ACHN (cell line): ENCODE results near the gene NAV3.

Experiments
- DNase-seq: peaks from one replicate; pipeline ENCODE4 v3.0.0-alpha.2; 2015
- in situ Hi-C: cut with HindIII; loops from 2 replicates; pipeline ENCODE4 v1.10.0; 2017; ENCODE audit warnings: low sequenced_read_pairs, low pct_ligation_motif_present, low pct_unique_long_range_greater_than_20kb

The NAV3 gene

DNA sequence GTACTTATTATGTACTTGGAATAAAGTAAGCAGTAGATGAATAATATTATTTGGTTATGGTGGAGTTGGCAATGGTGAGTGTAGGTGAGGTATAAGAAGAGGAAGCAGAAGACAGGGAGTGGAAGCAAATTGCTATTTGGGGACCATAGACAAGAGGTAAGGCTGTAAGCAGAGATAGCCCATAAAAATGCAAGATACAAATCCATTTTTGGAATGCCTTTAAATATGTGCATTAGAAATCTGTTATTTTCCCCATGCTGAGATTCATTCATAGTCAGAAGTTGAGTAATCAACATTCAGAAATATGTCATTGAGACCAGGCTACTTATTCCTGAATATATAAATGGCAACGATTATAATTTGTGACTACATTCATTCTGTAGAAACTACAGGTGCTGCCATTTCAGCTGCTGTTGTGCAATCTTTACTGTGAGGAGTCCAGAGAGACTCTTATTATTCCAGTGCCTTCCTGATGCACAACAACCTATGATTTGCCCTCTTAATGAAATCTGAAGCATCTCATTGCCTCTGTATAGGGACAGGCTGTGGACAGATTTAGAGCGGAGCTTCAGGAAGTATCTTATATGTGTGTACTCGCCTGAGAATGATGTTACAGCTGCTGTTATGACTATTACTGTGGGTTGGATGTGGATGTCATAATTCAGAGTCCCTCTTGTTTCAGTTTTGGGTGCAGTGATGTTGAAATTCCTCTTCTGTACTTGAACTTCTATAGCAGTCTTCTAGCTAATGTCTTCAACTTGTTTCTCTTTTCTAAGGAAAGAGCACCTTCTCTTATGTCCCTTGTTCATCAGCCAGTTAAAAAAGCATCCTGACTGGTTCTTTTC, 173.8 kb downstream of the NAV3 start:
- in situ Hi-C loops, result no loop called here
- DNase-seq, result no peak

DNA sequence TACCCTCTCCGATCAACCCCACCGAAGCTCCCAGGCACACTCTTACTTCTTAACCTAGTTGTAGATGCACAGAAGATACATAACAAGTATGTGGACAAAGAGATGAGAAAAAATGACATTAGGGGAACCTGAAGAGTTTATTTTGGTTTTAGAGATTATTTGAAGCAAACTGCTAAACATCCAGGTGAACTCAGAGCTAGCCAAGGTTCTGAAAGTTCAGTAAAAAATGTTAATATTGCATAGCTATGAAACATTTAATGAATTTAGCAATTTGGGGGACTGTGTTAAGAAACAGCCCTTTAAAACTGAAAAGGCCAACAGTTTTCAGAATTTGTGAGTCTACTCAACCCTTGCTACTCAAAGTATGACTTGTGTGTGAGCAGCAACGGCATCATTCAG, 174.4 kb downstream of the NAV3 start:
- in situ Hi-C loops, result no loop called here
- DNase-seq, result no peak

DNA sequence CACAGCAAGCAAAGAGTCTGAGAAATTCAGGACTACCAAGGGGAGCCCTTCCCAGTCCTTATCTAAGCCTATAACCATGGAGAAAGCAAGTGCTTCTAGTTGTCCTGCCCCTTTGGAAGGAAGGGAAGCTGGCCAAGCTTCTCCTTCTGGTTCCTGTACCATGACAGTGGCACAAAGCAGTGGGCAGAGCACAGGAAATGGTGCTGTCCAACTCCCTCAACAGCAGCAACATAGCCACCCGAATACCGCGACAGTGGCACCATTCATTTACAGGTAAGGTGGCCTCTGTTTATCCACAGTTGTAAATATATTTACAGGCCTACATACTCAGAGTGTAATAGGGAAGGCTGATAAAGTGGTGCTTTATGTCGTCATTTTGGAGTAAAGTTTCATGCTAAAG, 176.5 kb downstream of the NAV3 start:
- no peak for DNase-seq
- in situ Hi-C loops, result no loop called here

DNA sequence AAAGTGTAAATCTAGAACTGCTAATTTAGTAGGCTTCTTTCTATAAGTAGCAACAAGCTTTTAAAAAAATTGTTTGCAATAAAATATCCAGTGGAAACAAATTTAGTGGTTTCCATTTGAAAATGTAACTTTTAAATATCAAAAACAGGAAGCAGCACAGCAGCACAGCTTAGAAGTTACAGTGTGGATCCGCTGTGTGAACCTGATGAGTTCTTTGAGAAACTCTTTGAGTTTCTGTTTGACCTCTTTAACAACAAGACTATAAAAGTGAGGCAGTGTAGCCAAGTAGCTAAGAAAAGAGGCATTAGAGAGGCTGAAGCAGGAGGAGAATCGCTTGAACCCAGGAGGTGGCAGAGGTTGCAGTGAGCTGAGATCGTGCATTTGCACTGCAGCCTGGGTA, 178.3 kb downstream of the NAV3 start:
- in situ Hi-C loops, result no loop called here
- no peak for DNase-seq

DNA sequence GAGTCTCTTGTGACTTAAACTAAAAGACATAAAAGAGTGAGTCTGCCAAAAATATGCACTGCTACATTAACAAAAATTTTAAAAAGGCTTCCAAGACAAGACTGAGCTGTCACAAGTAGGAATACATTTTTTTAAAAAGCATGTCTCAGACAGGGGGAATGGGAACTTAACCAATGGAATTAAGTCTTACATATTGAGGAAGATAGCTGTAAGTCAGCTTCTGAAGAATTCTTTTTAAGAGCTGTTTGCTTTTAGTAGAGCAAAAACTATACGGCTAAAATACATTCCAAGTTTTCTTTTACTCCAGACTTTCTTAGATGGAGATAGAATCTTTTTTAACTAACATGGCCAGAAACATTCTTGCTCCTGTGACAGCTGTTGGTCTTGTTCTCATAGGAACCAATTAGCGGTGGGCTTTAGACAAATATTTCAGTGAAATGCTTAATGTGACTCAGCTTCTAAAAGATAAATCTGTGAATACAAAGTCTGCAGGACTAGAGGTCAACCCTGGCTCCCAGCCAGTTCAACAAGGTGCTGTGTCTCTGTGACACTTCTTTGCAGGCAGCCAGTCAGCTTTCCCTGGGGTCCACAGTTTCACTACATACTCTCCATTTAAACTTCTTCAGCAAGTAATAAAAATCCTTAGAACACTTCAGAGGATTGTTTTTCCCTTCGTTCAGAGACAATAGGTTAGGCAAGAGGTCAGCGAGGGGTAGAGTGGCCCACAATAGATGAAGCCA, 187.6 kb downstream of the NAV3 start:
- no peak for DNase-seq
- in situ Hi-C loops, result no loop called here

DNA sequence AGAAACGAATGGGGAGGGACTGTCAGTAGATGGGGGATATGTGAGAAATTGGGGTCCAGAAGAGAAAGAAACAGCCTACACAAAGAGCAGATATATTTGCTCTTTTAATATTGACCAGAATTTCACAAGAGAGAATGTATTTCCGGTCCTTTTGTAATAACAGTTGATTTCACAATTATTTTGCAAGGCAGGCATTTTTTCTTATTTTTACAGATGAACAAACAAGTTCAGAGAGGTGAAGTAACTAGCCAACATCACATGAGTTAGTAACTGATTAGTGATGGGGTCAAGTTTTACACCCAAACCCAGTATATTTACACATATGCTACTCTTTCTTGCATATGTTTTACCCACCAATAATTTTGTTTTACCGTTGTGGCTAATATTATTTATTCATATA, 188.2 kb downstream of the NAV3 start:
- DNase-seq, result no peak
- in situ Hi-C loops, result no loop called here

DNA sequence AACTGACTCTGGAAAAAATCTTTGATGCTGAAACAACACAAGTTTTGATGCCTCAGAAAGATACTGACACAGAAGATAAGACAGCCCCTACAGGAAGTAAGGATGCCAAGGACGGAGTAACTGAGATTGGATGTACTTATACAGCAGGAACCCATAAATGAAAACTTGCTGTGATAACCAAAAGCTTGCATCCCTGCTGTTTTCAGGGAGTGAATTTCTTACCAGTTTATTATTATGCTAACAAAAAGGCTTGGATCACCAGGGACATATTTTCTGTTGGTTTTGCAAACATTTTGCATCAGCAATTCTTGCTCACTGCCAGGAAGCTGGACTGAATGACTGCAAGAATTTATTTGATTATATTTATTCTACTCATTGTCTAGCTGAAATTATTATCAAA, 197.7 kb downstream of the NAV3 start:
- DNase-seq, result no peak
- in situ Hi-C loops, result no loop called here

DNA sequence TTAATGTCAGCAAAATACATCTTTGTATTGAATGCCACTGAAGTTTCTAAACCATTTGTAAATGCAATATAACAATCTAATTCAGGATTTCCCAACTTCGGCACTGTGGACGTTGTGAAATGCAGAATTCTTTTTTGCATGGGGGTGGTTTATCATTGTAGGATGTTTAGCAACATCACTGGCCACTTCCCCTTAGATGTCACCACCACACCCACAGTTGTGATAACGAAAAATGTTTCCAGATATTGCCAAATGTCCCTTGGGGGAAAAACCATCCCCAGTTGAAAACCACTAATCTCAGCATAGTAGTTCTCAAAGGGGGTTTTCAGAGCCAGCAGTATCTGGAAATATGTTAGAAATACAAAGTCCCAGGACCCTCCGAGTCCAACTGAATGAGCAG, 203.3 kb downstream of the NAV3 start:
- in situ Hi-C loops, result no loop called here
- no peak for DNase-seq

DNA sequence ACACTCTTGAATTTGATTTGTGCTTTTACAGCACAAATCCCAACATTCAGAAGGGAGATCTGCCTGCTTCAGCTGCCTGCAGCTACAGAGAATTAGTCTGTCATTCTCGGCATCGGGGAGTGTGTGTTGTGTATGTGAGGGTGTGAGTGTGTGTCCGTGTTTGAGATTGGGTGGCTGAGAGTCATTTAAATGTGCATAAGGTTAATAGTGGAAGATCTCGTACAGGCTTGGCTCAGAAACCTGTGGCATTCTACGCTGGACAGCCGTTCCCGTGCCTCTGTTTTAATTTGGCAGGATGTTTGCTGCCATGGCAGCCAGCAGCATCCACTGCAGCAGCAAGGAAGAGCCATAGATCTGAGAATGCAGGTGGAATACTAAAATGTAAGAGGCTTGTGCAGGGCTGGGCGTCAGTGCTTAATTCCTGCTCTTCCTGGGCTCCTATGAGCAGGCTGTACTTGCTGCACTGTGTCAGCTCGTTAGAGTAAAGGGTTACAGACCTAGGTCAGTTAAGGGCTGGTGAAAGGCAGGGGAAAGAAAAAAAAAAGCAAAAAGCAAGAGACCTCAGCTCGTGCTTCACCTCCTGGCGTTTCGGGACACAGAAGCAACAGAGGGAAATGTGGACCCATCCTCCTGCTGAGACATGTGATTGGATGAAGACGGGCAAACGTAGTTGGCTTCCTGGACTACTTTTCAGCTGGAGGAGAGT, 205.4 kb downstream of the NAV3 start:
- no peak for DNase-seq
- in situ Hi-C loops, result no loop called here

DNA sequence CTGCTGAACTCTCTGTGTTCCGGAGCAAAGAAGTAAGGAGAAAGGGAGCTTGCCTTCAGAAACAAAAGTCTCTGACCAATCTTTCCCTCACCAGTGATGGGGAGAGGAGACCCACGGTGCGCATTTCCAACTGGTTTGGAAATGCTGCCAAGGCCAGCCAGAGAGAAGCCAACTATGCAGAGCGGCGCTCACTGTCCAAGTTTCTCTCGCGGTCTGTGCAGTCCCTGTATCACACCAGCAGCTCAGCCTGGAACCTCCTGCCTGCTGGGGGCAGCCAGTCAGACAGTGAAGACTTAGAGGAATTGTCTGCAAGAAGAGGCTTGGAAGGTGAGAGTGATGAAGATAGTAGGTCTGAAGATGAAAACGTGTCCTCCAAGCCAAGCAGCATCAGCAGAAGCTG, 206.2 kb downstream of the NAV3 start:
- in situ Hi-C loops, result no loop called here
- DNase-seq, result no peak

DNA sequence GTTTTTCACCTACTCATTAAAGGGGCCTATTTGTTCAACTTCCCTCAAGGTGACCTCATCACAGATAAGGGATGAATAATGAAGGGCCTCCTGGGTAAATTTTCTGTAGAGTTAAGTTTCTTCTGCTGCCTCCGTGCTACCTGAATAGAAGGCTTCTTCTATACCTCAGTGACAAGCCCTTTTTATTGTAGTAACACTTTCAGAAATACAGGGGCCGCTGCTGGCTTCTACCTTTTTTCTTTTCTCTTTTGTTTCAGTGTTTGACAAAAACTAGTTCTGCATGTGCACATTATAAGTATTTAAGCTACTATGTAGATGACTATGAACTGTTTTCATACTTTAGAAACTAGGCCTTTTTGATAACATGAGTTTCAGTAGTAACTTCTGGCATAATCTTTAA, 207.0 kb downstream of the NAV3 start:
- no peak for DNase-seq
- in situ Hi-C loops, result no loop called here

DNA sequence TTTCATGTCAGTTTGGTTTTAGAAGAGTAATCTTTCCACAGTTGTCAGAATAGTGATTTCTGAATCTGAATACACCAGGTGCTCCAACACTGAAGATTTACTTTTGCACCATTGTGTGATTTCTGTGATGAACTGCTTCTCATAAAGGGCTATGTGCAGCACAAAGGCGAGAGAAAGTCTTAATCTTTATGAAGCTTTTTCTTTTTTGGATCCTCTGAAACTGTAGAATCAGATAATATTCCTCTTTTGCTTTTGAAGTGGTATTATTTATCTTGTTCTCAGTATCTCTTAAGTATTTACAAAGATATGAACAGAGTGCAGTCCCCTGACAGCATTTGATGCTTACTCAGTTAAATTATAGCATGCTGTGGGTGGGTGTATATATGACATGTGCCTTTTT, 207.8 kb downstream of the NAV3 start:
- DNase-seq, result no peak

DNA sequence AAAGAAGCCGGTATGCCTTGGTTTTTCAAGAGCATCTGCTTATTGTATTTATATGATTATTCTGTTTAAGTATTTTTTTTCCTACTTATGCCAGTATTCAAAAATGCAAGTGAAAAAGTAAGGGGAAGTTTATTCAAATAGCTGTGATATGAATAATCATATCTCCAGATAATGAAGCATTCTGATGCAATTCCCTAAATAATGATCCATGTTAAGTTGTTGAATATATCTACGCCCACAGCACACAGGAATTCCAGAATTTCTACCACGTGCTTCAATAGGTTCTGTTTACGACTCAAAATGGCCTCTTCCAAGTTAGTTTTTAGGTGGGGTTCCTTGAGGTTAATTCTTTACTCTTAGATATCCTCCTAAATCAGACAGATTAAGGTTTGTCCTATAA, 208.3 kb downstream of the NAV3 start:
- in situ Hi-C loops, result no loop called here
- DNase-seq, result no peak

More for the DNA sequence above, 207.8 kb downstream of the NAV3 start:
- in situ Hi-C loops, result no loop called here

DNA sequence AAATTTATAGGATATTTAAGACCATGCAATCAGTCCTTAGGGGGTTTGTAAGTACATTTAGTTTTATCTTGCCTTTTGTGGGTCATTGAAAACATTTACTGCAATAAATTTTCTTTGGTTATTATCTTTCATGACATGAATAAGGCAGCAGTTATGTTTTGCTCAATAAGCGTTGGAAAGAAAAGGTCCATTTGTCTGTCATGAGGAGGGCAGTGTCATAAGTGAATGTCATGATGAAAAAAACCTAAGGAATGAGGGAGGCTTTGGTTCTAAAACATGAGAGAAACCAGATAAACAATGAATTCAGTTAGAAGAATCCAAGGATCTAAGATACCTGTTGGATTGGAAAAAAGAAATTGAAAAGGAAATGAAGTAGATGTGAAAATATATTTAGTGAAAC, 209.4 kb downstream of the NAV3 start:
- in situ Hi-C loops, result no loop called here
- no peak for DNase-seq

DNA sequence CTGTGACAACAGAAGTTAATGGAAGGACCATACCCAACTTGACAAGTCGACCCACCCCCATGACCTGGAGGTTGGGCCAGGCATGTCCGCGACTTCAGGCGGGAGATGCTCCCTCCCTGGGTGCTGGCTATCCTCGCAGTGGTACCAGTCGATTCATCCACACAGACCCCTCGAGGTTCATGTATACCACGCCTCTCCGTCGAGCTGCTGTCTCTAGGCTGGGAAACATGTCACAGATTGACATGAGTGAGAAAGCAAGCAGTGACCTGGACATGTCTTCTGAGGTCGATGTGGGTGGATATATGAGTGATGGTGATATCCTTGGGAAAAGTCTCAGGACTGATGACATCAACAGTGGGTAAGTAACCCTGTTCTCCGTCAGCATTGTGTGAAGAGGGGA, 220.1 kb downstream of the NAV3 start:
- in situ Hi-C loops, result no loop called here

DNA sequence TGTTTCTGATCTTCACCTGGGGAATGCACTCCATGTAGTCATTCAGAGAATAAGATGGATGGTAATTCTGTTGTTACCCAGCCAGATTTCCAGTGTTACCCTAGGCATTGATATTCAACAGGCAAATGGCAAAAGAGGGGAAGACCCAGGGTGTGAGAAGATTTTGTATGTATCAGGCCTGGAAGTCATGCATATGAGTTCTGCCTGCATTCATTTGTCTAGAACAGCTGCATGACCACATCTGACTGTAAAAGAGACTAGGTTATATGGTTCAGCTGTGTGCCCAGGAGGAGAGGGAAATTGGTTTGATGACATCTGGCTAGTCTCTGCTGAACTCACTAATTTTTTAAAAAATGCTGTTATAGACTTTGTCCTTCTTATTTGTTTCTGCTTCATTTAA, 224.9 kb downstream of the NAV3 start:
- in situ Hi-C loops, result no loop called here
- no peak for DNase-seq

More for the DNA sequence above, 220.1 kb downstream of the NAV3 start:
- no peak for DNase-seq

DNA sequence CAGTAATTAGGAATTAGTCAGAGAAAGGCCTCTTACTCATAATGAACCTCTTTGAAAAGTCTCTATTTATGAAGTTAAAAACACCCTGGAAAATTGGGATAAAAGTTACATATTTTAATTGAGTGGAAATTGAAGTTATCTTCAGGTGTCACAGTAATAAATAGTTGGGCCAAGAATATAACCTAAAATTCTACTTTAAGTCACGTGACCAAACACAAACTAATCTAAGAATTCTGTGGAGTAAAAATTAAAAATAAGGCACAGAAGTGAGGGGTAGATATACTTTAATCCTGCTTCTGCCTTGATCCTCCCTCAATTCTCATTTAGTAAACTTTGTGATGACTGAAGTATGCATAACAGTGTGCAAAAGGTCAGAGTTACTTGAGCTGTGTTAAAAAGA, 226.4 kb downstream of the NAV3 start:
- DNase-seq, result no peak
- in situ Hi-C loops, result no loop called here

DNA sequence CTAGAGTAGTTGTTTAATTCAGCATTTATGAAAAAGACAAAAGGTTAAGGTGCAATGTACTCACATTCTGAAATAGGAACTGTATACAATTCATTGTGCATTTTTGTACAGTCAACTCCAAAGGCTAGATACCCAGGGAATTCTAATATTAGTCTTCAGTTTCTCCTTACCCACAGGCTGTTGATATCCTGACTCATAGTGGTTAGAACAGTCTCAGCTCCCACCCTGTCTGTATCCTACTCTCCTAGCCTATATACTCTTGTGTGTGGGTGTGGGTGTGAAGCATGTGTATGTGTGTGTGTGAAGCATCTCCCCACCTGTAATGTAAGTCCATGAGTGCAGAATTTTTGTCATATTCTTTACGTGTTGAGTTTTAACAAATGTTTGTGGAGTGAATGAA, 229.5 kb downstream of the NAV3 start:
- in situ Hi-C loops, result no loop called here
- peak; percentile 9 for DNase-seq

DNA sequence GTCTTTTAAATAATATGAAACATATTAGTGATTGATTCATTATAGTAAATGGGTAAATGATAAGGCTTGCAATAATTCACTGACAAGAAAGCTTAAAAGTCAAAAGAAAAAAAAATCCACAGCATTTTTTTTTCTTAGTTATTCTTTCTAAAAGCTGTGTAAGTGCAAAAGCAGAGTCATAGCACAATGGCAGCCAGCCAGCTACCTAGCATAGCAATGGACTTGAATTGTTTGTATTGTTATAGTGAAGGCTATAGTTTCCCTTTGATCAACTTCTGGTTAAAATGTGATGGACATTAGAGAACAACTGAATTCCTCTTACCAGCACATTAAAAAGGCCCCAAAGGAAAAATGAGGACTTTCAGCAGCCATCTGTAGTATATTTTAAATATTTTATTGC, 232.1 kb downstream of the NAV3 start:
- in situ Hi-C loops, result no loop called here
- peak; percentile 53 for DNase-seq
